ENCODE measurements around the gene VCL. TPM values are rescaled to one million over a fixed set of nuclear protein-coding genes. Genes with fewer than 3 reads are reported as not detected.
"Not testable (repeated sequence)": the region's sequence is repeated elsewhere in the genome, so short reads cannot be mapped to it uniquely, and the experiment has no call there.

Gene VCL
- total RNA-seq, 6 donors from 2014 or later, result 76.5 to 214 (median 133) TPM

DNA sequence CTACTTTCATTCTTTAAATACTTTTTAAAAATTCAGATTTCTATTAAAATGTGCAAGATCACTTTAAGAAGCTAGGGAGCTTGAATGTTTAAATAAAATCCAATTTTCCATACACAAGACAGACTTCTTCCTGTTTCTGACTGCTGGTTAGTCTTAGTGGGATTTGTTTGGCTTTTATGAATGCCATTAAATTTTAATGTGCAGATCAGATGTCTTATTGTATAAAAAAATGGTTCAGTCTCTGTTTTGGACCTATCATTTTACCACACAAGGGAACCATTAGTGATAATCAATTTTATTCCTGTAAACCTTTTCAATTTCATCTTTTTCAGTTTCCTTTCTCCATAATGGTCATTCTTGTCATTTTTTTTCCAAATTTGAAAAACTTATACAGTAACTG is 63.2 kb downstream of the VCL start:
- Histone ChIP-seq H3K9me3 (no peaks in the 10 kb centered on the region), H3K4me1 (peaks cover 24 to 40% (median 30%) of the 10 kb centered on the region in 4 donors), H3K27me3 (no peaks in the 10 kb centered on the region), H3K27ac (no peak overlapping the region), H3K36me3 (peaks cover 0 to 27% (median 11%) of the 10 kb centered on the region in 4 donors), H3K4me3 (no peak overlapping the region)
- TF ChIP-seq EP300 (IDR thresholded peaks at IDR 0.05), result no peak
- TF ChIP-seq CTCF (IDR thresholded peaks at IDR 0.05), result no peak
- TF ChIP-seq POLR2A (IDR thresholded peaks at IDR 0.05), result no peak
- TF ChIP-seq POLR2AphosphoS5 (IDR thresholded peaks at IDR 0.05), result no peak
- no peak for ATAC-seq (ENCODE audit: low FRiP score in 2 of 2)
- no peak for DNase-seq

GRCh38 chr10:74061978-74062377 is 64.1 kb downstream of the VCL start:
- not testable (repeated sequence) for H3K27me3 ChIP-seq; H3K4me3 ChIP-seq; DNase-seq; ATAC-seq (ENCODE audit: low FRiP score in 2 of 2); H3K9me3 ChIP-seq; H3K27ac ChIP-seq
- Histone ChIP-seq H3K4me1 (peaks cover 17 to 32% (median 23%) of the 10 kb centered on the region in 4 donors), H3K36me3 (peaks cover 0 to 29% (median 11%) of the 10 kb centered on the region in 4 donors)
- 98 to 100% methylated on average over 2 of the region's 2 CpGs for WGBS, 2 donors

GRCh38 chr10:74063256-74063655 is 65.3 kb downstream of the VCL start:
- H3K9me3 ChIP-seq, result no peaks in the 10 kb centered on the region
- H3K27ac ChIP-seq, result no peak overlapping the region
- TF ChIP-seq EP300 (IDR thresholded peaks at IDR 0.05), result no peak
- no peak for TF ChIP-seq POLR2AphosphoS5 (IDR thresholded peaks at IDR 0.05)
- TF ChIP-seq POLR2A (IDR thresholded peaks at IDR 0.05), result no peak
- TF ChIP-seq CTCF (IDR thresholded peaks at IDR 0.05), result no peak
- no peaks in the 10 kb centered on the region for H3K27me3 ChIP-seq
- peaks cover 0 to 29% (median 11%) of the 10 kb centered on the region in 4 donors for H3K36me3 ChIP-seq
- no peak overlapping the region for H3K4me3 ChIP-seq
- ATAC-seq (ENCODE audit: low FRiP score in 2 of 2) (no peak), DNase-seq (no peak)
- H3K4me1 ChIP-seq, result peaks cover 8 to 21% (median 13%) of the 10 kb centered on the region in 4 donors

DNA sequence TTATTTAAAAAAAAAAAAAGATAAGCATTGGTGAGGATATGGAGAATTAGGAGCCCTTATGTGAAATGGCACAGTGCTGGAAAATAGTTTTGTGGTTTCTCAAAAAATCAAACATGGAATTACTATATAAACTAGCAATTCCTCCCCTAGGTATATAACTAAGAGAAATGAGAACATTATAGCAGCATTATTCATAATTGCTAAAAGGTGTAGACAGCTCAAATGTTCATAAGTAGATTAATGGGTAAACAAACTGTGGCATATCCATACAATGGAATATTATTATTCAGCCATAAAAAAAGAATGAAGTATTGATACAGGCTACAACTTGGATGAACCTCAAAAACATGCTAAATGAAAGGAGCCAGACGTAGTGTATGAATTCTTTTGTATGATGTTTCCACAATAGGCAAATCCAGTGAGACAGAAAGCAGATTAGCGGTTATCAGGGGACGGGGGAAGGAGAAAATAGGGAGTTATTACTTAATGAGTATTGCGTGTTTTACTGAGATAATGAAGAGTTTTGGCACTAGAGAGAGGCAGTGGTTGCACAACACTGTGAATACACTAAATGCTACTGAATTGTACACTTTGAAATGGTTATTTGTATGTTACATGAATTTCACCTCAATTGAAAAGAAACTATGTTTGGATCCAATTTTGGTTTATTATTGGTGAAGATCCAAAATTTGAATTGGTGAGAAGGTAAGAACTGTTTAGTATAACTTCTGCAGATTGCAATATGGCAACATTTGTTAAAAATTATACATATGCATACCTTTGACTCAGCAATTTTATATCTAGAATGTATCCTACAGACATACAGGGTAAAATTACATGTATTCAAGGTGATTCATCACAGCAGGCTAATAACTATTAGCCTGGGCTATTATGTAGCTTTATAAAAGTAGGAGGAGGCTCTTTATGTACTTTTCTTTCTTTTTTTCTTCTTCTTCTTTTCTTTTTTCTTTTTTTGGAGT is 69.7 kb downstream of the VCL start:
- Histone ChIP-seq H3K4me1 (peaks cover 0 to 17% (median 1%) of the 10 kb centered on the region in 4 donors), H3K27me3 (no peaks in the 10 kb centered on the region), H3K36me3 (peaks cover 0 to 49% (median 12%) of the 10 kb centered on the region in 4 donors), H3K27ac (no peak overlapping the region), H3K4me3 (no peak overlapping the region), H3K9me3 (no peaks in the 10 kb centered on the region)
- WGBS, 2 donors, result 69 to 70% methylated on average over 4 of the region's 4 CpGs
- peak in 1 of 2 donors; percentile 71 for ATAC-seq (ENCODE audit: low FRiP score in 2 of 2)
- no peak for DNase-seq
- TF ChIP-seq POLR2A (IDR thresholded peaks at IDR 0.05) (no peak), CTCF (IDR thresholded peaks at IDR 0.05) (no peak), POLR2AphosphoS5 (IDR thresholded peaks at IDR 0.05) (no peak), EP300 (IDR thresholded peaks at IDR 0.05) (no peak)

DNA sequence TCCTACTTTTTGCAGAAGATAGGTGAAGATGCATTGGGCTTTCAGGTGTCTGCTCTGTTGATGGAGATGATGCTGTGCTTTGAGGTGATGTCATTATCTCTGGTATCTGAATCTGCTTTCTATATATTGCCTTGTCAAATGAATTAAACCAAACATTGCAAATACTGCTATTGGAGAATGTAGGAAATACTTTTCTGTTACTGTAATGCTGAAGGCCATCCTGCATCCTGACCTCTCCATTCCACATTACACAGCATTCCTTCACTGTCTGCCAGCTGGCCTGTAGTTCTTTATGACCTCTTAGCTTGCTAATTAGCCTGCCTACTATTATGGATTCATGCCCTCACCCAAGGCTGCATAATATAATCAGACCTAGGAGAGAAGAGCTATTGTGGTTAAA is 73.2 kb downstream of the VCL start:
- no peak overlapping the region for H3K4me3 ChIP-seq
- no peaks in the 10 kb centered on the region for H3K27me3 ChIP-seq
- H3K4me1 ChIP-seq, result peaks cover 0 to 17% (median 1%) of the 10 kb centered on the region in 4 donors
- H3K9me3 ChIP-seq, result no peaks in the 10 kb centered on the region
- no peak overlapping the region for H3K27ac ChIP-seq
- DNase-seq (no peak), ATAC-seq (ENCODE audit: low FRiP score in 2 of 2) (no peak)
- TF ChIP-seq CTCF (IDR thresholded peaks at IDR 0.05) (no peak), EP300 (IDR thresholded peaks at IDR 0.05) (no peak), POLR2AphosphoS5 (IDR thresholded peaks at IDR 0.05) (no peak), POLR2A (IDR thresholded peaks at IDR 0.05) (no peak)
- H3K36me3 ChIP-seq, result peaks cover 3 to 56% (median 17%) of the 10 kb centered on the region in 4 donors

Data from upper lobe of left lung (tissue), 6 donors.